Urothelium cell line (cell line): ENCODE measurements around the gene CAMK2G.

ENCODE experiments used
- DNase-seq: peaks from one replicate; pipeline ENCODE4 v3.0.0; 2011; ENCODE audit warnings: low spot score, mixed read lengths
- FAIRE-seq: peaks from 2 replicates; lab custom pipeline; 2011; peaks lifted over from hg19 to GRCh38; lab: Jason Lieb, UNC

The CAMK2G gene

GRCh38 chr10:73780966-73781365 is 93.4 kb downstream of the CAMK2G start:
- no peak for DNase-seq
- no peak for FAIRE-seq

GRCh38 chr10:73780301-73780700 is 94.1 kb downstream of the CAMK2G start:
- no peak for FAIRE-seq

GRCh38 chr10:73779539-73780197 is 94.7 kb downstream of the CAMK2G start:
- FAIRE-seq = no peak
- DNase-seq = no peak

More at GRCh38 chr10:73780301-73780700, 94.1 kb downstream of the CAMK2G start:
- DNase-seq = no peak

GRCh38 chr10:73779018-73779417 is 95.3 kb downstream of the CAMK2G start:
- no peak for FAIRE-seq
- DNase-seq = no peak

GRCh38 chr10:73774637-73775036 is 99.7 kb downstream of the CAMK2G start:
- DNase-seq (no peak), FAIRE-seq (no peak)

- FAIRE-seq (no peak), DNase-seq (no peak)
Measured at GRCh38 chr10:73773152-73773879, 101.0 kb downstream of the CAMK2G start.

GRCh38 chr10:73772281-73773151 is 101.8 kb downstream of the CAMK2G start:
- FAIRE-seq (peak; percentile 79), DNase-seq (peak; percentile 84)

GRCh38 chr10:73771722-73772280 is 102.6 kb downstream of the CAMK2G start:
- FAIRE-seq (no peak), DNase-seq (peak; percentile 23)

- DNase-seq (no peak), FAIRE-seq (no peak)
Measured at GRCh38 chr10:73769396-73769795, 105.0 kb downstream of the CAMK2G start.

GRCh38 chr10:73768881-73769280 is 105.5 kb downstream of the CAMK2G start:
- FAIRE-seq = no peak
- DNase-seq = no peak

- no peak for FAIRE-seq
- no peak for DNase-seq
Measured at GRCh38 chr10:73765066-73765465, 109.3 kb downstream of the CAMK2G start.

- FAIRE-seq (no peak), DNase-seq (no peak)
Measured at GRCh38 chr10:73763343-73763742, 111.0 kb downstream of the CAMK2G start.

- DNase-seq (no peak), FAIRE-seq (no peak)
Measured at GRCh38 chr10:73762915-73763314, 111.4 kb downstream of the CAMK2G start.
